HepG2 (cell line): ENCODE results near the gene NENF. TPM values are rescaled to one million over a fixed set of nuclear protein-coding genes. Genes with fewer than 3 reads are reported as not detected.

ENCODE experiments used
- DR1 ChIP-seq: sonication (generic); formaldehyde crosslinking; IDR thresholded peaks from 2 replicates; pipeline ENCODE4 v1.8.0; 2021; ENCODE audit warnings: mild to moderate bottlenecking, missing genetic modification reagents, inconsistent platforms
- EHMT2 ChIP-seq: fragments of 200-600 bp; sonication (generic); IDR thresholded peaks from 2 replicates; pipeline ENCODE4 v1.7.0; 2017; ENCODE audit warnings: antibody characterized with exemption, low read depth, low read length, borderline replicate concordance
- GATAD2A ChIP-seq: IDR thresholded peaks from 2 replicates; pipeline ENCODE4 v1.6.1; 2016
- HCFC1 ChIP-seq: fragments of 150-350 bp; IDR thresholded peaks from 2 replicates; pipeline ENCODE4 v1.6.1; 2014; ENCODE audit warnings: low read depth, low read length
- HDAC1 ChIP-seq: sonication (generic); formaldehyde crosslinking; IDR thresholded peaks from 2 replicates; pipeline ENCODE4 v1.5.1; 2020; ENCODE audit warnings: mild to moderate bottlenecking, missing genetic modification reagents
- JUN ChIP-seq: sonication (generic); formaldehyde crosslinking; IDR thresholded peaks from 2 replicates; pipeline ENCODE4 v1.4.0; 2020; ENCODE audit warnings: mild to moderate bottlenecking, missing genetic modification reagents
- MXD4 ChIP-seq: IDR thresholded peaks from 2 replicates; pipeline ENCODE4 v1.6.1; 2016; ENCODE audit warnings: mild to moderate bottlenecking, missing biosample characterization, missing genetic modification reagents
- PAX8 ChIP-seq: sonication (generic); formaldehyde crosslinking; IDR thresholded peaks from 2 replicates; pipeline ENCODE4 v1.8.0; 2022; ENCODE audit warnings: mild to moderate bottlenecking, missing genetic modification reagents, borderline replicate concordance
- RFXAP ChIP-seq: sonication (generic); formaldehyde crosslinking; IDR thresholded peaks from 2 replicates; pipeline ENCODE4 v1.4.0; 2020; ENCODE audit warnings: missing genetic modification reagents, borderline replicate concordance
- SPEN ChIP-seq: sonication (generic); formaldehyde crosslinking; IDR thresholded peaks from 2 replicates; pipeline ENCODE4 v1.5.1; 2020; ENCODE audit warnings: low read depth, mild to moderate bottlenecking, missing genetic modification reagents
- SRY ChIP-seq: sonication (generic); formaldehyde crosslinking; IDR thresholded peaks from 2 replicates; pipeline ENCODE4 v1.8.0; 2022; ENCODE audit warnings: mild to moderate bottlenecking, missing genetic modification reagents
- THAP9 ChIP-seq: sonication (generic); formaldehyde crosslinking; IDR thresholded peaks from 2 replicates; pipeline ENCODE4; 2020; ENCODE audit warnings: missing genetic modification reagents, mild to moderate bottlenecking, borderline replicate concordance
- TRIM24 ChIP-seq: sonication (generic); formaldehyde crosslinking; IDR thresholded peaks from 2 replicates; pipeline ENCODE4 v1.8.0; 2022; ENCODE audit warnings: mild to moderate bottlenecking, missing genetic modification reagents
- ZBTB2 ChIP-seq: sonication (generic); formaldehyde crosslinking; IDR thresholded peaks from 2 replicates; pipeline ENCODE4 v1.8.0; 2022; ENCODE audit warnings: low read depth, missing genetic modification reagents
- ZNF142 ChIP-seq: sonication (generic); formaldehyde crosslinking; IDR thresholded peaks from 2 replicates; pipeline ENCODE4 v1.4.0; 2020; ENCODE audit warnings: missing genetic modification reagents
- ZNF224 ChIP-seq: sonication (generic); formaldehyde crosslinking; IDR thresholded peaks from 2 replicates; pipeline ENCODE4 v1.5.0; 2020; ENCODE audit warnings: mild to moderate bottlenecking, missing genetic modification reagents
- ZNF232 ChIP-seq: sonication (generic); formaldehyde crosslinking; IDR thresholded peaks from 2 replicates; pipeline ENCODE4 v1.4.0; 2020; ENCODE audit warnings: missing genetic modification reagents, borderline replicate concordance
- ZNF501 ChIP-seq: sonication (generic); formaldehyde crosslinking; IDR thresholded peaks from 2 replicates; pipeline ENCODE4 v1.5.1; 2020; ENCODE audit warnings: mild to moderate bottlenecking, moderate library complexity, missing genetic modification reagents
- ZNF839 ChIP-seq: sonication (generic); formaldehyde crosslinking; IDR thresholded peaks from 2 replicates; pipeline ENCODE4 v1.4.0; 2020; ENCODE audit warnings: missing genetic modification reagents, mild to moderate bottlenecking, borderline replicate concordance
- ZNF841 ChIP-seq: sonication (generic); formaldehyde crosslinking; IDR thresholded peaks from 2 replicates; pipeline ENCODE4 v1.8.1; 2023; ENCODE audit warnings: missing genetic modification reagents, borderline replicate concordance
- polyA plus RNA-seq, 8 experiments: library from polyadenylated mRNA; depleted of rRNA in 3 of 8; stranded (reverse) in 7 of 8; unstranded in 1 of 8; fragments of >200 nt; fragmentation: Illumina TruSeq in 4 of 8; extraction: Trizol in 4 of 8; gene quantifications; 2 replicates each; pipeline versions ENCODE4 v1.2.1 to v1.2.3, GENCODE V29; 2011 to 2016; ENCODE audit warnings: low read depth in 4 of 8, missing spikeins in 1 of 8, mixed read lengths in 1 of 8; ENCODE audit not compliant: insufficient read depth in 1 of 8
- total RNA-seq, 5 experiments: library from RNA; depleted of rRNA; stranded (reverse); fragments of >200 nt; fragmentation: Illumina TruSeq; extraction: Trizol; gene quantifications; 2 replicates each; pipeline ENCODE4 v1.2.3, GENCODE V29; 2016; ENCODE audit warnings: low read depth in 1 of 5

Gene NENF
- total and polyA plus RNA-seq, 2 of the 13 experiments (the other 11 are each of a cell fraction or from before 2014, with no cell fraction given) = 31.7 to 40.4 TPM

- TF ChIP-seq ZNF232 (CRISPR knock-in tag) = no peak
- peak; percentile 88 for TF ChIP-seq HCFC1
- TF ChIP-seq EHMT2 = no peak
- no peak for TF ChIP-seq JUN (CRISPR knock-in tag)
- TF ChIP-seq RFXAP = no peak
- TF ChIP-seq HDAC1 (CRISPR knock-in tag) = peak; percentile 89
- TF ChIP-seq ZNF841 (CRISPR knock-in tag) = no peak
- no peak; the same call in 1 of the 2 replicates for TF ChIP-seq GATAD2A (CRISPR knock-in tag)
- no peak for TF ChIP-seq DR1 (CRISPR knock-in tag)
- TF ChIP-seq MXD4 (CRISPR knock-in tag) = no peak
- no peak for TF ChIP-seq ZBTB2 (CRISPR knock-in tag)
- no peak for TF ChIP-seq ZNF142 (CRISPR knock-in tag)
- TF ChIP-seq ZNF501 = peak; percentile 76
- peak; percentile 37; the same call in 1 of the 2 replicates for TF ChIP-seq THAP9 (CRISPR knock-in tag)
- TF ChIP-seq ZNF224 (CRISPR knock-in tag) = no peak
- peak; percentile 43; the same call in 1 of the 2 replicates for TF ChIP-seq ZNF839 (CRISPR knock-in tag)
- peak; percentile 49 for TF ChIP-seq SPEN (CRISPR knock-in tag)
- TF ChIP-seq TRIM24 = no peak
- 0 out of 2 replicates have a peak, but pooled peaks have one; percentile 45 for TF ChIP-seq SRY (CRISPR knock-in tag)
- no peak for TF ChIP-seq PAX8
Observed at GRCh38 chr1:212414328-212415106, 18.2 kb upstream of the NENF start, which contains the start of gene PACC1 (continued).
